NCI-H1436 (cell line): ENCODE data around the gene MAP2.
A peak's percentile ranks its signal among the peaks of the same experiment; 100 is the strongest.

Experiments
- DNase-seq: peaks from one replicate; lab custom pipeline; 2025; lab: John Stamatoyannopoulos, UW

MAP2 gene

DNA sequence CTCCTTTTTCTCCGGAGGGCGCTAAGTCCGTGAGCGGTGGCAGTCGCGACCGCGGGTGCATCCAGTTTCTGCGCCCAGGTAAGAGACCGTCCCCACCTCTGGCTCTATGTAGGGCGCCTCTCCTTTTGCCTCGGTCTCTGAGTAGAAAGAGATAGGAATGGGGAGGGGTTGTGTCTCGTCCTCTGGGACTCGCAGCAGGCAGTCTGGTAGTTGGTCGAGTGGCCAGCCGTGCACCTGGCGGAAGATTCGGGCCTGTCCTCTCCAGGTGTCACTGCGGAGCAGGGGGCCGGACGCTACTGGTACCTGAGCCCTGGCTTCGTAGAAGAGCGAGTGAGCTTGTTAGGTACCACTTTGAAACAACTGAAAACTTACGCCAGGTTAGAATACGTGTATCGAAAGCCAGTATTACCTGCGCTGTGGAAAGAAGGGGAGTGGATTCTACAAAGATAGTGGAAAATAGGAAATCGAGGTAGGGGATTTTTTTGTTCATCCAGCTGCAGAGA, 403 bp downstream of the MAP2 start:
- peak; percentile 54 for DNase-seq

DNA sequence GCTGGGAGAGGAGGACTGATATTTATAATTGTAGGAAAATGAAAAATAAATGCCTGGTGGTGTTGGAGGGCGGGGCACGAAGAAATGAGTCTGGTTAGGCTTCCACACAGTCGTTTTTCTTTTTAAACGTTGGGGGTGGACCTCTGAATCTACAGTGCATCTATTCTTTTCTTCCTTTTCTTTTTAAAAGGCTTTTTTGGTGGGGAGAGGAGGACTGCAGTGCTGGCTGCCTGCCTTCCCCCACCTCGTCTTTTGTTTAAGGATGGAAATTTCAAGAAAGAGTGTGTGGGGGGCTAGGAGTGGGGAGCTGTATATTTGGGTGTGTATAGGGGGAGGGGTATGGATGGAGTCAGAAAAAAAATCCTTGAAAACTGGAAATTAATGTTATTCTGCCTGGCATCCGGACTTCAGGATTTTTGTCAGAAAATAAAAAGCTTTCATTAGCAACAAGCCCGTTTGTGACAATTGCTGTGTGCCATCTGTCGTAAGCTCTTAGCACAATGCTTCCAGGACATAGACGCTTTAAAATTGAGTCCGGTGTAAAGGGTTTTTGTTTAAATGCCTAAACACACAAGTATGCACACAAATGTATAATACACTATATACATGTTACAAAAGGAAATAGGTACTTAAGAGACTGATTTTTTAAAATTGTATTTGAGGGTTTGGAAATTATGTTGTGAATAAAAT, 1.1 kb downstream of the MAP2 start:
- DNase-seq: no peak

DNA sequence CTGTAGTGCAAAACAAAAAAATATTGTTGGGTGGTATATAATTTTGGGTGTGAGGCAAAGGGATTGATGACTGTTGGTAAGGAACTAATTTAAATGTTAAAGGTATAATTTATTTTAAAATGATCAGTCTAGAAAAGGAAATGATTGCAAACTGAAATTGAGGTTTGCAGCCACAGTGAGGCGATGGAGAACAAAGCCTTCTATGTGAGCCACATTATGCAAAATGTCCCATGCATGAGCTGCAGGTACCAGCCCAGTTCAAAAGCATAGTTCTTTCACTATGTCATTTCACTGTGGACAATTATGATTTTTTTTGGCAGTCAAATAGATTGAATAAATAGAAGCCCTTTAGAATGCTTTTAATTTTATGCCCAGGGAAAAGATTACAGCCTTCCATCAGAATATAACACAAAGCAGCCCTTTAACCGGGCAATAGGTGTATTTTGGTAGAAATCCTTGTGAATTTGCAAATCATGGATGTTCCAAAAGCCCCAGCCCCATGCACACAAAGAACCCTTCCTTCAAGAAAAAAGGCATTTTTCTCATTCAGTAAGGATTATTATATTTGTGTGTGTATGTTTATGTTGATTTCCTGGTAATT, 1.7 kb downstream of the MAP2 start:
- DNase-seq: peak; percentile 48

DNA sequence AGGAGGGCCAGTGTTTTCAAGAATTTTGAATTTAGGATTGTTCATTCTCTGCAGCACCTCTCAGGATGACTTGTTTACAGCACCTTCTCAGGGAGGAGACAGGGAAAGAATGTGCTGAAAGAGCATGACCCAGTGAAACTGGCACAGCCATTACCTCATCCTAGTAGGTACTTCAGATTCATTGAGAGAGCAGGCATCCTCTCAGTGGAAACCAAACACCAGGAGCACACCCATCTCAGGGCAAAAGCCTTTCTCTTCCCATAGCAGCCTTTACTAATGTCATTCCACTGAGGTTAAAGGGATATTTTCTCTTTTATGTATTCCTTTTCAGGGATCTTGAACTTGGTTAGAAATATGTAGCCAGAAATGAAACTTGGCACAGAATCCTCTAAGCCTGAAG, 2.6 kb downstream of the MAP2 start:
- peak; percentile 45 for DNase-seq

DNA sequence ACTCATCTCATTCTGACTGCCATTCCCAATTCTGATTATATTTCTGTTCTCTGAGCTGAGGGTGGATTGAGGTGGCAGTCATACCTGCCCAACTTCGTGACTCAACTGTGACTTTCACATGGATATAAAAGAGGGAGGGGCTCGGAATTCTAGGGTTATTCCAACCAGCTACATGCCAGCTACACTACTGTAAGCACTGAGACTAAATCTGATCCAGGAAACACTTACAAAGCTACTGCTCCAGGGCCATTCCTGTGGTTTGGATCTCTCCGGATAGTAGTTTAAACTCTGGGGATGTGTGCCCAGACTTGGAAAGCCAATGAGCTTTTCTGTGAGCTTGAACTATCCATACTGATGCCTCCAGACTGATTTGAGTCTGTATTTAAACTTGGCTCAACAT, 7.9 kb downstream of the MAP2 start:
- DNase-seq: no peak

DNA sequence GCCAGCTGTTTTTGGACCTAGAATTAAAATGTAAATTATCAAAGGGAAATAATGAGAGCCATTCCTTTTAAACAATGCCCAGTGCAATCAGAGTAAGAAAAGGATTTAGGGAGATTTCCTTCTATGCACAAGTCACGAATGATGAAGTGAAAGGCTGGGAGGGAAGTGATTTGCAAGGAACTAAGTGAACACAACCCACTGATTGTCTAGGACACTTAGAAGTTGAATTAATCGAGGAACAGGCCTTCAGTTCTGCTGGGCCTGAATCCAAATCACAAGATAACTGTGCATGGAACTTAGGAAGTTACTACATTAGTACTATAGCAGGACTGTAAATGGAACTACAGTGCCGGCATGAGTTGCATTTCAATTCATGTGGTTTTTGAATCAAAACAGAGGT, 17.7 kb downstream of the MAP2 start:
- no peak for DNase-seq

DNA sequence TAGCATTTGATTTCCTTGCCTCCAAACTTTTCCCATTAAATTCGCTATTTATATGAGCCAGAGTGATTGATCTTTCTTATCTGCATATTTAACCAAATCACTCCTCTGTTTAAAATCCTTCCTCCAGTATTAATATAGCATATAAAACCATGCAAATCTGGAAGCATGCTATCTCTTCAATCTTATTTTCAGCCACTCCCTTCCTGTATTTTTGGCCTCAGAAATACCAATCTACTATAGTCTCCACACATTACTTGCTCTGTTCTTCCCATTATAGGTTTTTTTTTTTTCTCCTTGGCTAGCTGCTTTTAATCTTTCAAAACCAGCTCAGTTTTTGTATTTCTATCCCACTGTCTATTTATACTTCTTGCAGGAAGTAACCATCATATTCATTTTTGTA, 19.1 kb downstream of the MAP2 start:
- DNase-seq: no peak

DNA sequence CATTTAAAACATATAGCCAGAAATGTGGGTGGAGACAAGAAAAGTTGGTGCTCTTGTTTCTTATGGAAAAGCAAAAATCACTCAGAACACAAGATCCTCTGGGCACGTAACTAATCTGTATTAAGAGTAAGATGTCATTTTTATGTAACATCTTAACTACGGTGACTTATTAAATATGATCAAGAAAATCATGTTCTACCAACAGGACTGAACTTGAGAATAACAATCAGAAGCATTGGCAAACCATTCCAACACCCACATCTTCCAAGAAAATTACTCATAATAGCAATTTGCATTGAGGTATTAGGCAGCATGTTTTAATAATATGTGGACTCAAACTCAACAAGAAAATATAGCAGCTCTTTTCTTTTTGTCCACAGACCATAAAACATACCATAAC, 21.6 kb downstream of the MAP2 start:
- DNase-seq: no peak

DNA sequence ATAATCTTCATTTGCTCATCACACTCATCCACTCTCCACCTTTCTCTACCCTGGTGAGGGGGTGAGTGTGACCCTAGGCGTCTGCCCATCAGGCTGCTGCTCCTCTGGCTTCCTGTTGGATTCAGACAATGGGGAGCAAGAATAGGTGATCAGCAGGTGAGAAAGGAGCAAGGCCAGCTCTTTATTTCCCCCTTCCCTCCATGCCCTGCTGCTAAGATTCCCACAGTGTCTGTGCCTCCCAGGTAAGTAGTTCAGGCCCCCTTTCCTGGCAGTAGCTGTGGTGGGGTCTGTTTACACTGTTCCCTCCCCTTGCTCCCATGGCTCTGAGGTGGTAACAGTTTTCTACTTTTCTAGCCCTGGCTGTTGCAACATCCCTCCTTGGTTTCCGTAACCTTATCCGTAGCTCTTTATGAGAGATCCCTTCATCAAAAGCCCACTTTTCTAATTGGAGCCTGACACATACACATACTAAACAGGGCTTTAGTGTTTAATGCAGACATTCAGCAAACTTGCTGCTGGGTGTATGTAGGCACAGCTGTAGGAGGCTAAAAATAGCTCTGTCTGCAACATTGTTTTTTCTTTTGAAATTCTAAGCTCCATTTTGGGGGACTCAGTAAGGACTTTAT, 27.5 kb downstream of the MAP2 start:
- no peak for DNase-seq

DNA sequence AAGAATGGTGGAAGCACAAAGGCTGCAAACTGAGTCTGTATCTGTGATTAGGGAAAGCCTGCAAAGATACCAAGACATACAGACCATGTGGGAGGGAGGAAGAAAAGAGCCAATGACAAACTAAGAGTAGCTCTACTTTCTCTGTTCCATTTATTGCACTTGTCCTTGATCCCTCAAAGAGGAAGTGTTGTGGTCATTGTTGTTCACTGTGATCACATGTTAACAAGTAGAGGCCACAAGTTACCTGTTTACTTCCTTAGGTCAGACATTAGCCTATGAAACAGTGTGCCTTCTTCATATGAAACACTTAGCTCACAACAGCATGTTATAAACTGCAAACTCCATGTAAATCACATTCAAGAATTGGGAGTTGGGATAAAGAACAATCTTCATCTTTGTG, 32.6 kb downstream of the MAP2 start:
- no peak for DNase-seq

DNA sequence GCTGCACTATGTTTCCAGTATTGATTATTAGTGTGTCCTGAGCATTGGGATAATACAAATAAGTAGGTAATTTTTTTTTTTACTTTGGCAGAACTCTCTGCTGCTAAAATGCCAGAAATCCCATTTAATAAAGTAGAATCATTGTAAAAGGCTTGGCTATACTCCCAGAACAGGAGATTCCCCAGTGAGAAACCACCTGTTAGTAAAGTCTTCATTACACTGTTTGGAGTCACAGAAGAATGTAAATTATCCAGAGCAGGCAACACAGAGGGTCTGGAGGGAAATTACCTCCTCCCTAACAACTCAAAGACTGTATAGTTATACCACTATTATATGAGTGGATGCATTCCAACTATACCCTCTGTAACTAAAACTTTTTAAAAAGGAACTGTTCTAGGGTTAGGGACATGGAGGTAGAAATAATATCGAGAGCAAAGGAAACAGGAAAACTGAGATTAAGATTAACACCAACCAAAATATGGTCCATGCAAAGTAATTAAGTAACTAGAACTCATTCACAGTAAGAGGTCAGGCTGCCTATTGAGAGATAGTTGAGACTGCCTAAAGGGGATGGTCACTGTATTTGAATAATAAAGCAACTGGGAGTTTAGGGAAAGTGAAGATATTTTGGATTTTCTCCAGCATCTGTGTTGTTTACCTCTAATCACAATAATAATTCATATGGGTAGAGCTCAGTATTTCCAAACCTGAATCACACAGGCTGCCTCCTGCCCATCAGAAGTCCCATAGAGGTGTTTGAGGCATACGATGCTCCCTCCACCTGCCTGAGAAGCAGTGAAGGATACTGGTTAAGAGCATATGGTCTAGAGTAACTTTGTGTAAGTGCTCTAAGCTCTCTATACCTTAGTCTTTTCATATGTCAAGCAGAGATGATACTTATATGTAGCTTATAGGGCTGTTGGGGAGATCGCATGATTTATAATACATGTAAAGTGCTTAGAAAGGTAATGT, 34.4 kb downstream of the MAP2 start:
- no peak for DNase-seq

DNA sequence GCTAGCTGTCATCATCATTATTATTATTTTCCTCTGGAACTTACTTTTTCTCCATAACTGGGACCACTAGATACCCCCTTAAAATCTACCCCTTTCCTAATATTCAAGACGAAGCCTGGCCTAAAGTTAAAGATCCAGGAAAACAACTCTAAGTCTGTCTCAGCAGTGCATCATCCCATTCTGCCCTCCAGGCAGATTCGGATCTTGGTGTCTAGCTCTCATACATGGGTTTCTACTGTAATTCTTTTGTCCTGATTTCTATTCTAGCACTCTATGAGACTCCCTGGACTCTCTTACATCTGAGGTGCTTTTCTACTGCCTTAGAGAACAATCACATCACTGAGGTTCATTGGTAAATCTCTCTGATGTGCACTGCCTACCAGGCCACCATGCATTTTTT, 35.5 kb downstream of the MAP2 start:
- no peak for DNase-seq

DNA sequence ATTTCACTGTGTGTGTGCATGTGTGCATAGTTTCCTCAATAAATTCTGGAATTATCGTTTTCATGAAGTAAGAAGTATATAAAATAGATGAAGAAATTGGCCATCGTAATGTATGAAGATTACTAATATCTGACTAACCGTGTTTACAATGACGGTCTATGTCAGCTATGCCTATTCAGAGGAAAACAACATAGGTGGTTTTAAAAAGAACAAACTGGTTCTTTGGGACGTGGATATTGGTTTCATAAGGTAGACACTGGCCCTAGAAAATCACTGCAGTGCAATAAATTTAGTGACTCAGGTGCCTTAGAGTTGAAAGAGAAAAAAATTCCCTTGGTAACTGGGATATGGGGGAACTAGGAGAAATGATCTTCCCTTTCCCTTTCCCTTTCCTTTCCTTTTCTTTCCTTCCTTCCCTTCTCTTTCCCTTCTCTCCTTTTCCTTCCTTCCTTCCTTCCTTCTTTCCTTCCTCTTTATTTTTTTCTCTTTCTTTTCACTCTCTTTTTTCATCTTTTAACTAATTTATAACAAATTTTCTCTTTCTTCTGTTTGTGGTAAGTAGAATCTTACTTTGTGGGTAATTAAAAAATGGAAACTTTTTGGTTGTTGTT, 36.4 kb downstream of the MAP2 start:
- no peak for DNase-seq

DNA sequence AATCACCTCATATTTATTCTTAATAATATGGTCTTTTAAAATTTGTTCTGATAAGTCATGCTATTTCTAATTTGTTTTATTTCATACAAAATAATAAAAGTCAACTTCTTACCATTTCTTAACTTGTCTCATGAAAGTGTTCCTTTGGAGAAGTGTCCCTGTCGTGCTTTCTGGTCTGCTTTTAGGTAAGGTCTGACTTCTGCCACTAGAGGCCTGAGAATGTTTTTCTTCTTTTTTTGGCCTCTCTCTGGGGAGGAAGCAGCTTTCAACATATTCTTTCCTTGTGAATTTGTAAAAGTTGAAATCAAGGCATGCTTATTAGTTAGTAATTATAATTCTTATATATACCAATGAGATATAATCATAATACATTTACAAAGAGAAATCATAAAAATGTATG, 39.4 kb downstream of the MAP2 start:
- DNase-seq: no peak

DNA sequence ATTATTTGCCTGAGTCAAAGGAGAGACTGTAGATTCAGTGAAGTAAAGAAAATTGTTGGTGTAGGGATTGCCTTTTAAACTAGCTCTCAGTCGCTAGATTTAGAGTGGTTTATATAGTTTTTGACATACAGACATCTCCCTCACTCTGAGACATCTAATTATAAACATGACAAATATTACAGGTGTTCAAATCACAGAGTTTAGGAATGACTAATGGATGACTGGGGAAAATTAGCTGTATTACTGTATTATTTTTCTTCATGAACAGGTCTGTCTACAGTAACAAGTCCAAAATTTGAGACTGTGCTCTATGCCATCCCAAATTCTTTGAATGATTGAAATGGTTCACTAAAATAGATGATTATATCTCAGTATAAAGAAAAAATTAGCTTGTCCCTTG, 40.0 kb downstream of the MAP2 start:
- no peak for DNase-seq

DNA sequence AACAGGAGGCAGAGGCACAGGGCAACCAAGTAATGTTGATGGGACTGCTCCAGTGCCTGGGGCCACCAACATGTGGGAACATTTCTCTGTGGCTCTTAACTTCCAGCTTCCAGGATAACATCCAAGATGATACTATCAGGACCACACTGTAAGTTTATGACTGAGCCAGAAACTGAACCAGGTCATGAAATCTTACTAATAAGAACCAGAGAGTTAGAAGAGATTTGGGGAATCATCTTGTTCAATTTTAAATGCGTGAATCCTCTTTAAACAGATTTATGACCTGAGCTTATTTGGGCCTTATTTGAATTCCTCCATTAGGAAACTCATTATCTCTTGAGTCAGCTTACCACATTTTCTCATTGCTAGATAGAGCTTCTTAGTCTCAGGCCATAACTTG, 45.0 kb downstream of the MAP2 start:
- no peak for DNase-seq

DNA sequence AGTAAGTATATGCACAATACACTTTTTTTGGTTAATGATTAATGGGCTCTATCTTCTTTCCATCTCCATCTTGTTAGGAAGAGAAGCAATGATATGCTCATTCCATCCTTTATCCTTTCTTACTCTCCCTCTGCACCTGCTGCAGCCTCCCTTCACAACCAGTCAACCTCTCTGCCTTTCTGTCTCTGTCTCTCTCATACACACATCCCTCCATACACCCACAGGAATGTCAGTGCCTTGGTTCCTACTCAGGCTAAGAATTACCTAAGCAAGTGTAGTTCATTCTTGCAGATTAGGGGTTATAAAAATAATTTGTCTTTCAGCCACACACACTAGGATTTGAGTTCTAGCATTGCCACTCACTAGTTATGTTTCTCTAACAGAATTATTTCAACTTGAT, 45.6 kb downstream of the MAP2 start:
- no peak for DNase-seq

DNA sequence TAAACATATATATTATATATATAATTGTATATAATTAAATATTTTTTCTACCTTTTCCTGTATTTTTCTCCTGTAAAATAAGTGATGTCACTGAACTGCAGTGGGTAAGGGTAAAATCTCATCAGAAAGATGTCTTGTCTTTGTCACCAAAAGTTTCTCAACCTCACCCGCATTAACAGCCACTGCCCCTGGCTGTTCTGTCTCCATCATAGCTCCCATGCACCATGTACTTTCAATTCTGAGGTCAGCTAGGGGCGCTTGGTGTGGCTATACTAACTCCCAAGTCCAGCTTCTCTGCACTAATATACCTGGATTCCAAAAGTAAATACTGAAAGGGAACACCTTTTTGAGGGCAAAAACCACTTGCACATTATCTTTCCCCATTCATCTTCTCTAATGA, 46.6 kb downstream of the MAP2 start:
- DNase-seq: no peak

DNA sequence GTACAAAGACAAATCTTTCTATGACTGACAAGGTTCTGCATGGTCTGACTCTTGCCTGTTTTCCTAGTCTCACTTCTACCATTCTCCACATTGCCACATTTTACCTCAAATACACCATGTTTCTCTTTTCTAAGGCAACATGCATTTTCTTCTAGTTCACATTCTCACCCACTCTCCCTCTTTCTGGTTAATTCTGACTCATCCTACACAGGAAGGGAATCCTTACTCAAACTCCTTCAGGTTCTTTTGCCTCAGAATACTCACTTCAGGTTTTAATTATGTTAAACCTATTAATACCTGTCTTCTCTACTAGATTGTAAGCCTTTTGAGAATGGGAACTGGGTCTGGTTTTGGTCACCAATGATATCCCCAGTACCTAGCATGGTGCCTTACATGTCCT, 47.2 kb downstream of the MAP2 start:
- DNase-seq: no peak

DNA sequence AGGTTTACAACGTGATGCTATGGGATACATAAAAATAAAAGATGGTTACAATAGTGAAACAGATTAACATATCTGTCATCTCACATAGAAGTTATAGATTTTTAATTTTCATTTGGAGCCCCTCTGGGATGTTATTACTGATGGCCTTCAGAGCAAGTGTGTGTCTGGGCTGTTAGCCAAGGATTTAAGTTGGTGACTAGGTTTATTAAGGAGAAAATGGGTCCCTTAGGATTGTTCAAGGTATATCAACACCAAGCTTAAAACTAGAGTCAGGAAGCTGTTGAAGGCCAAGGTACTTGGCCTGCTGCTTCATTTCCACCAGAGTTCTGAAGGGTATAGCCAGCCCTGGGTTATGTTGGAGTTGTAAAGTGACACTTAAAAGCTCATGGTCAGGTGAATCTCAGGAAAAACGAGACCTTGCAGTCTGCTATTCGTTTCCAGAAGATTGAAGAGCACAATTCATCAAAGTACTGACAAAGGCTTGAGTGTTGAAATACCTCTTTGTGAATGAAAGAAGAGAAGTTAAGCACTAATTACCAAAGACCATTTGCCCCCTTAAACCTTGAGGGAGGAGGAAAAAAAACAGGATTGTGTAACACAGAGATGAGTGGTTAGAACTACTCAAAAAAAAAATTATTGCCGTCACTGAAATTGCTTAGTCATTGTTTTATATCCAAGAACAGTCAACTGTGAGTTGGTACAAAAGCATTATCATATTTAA, 48.4 kb downstream of the MAP2 start:
- peak; percentile 64 for DNase-seq

DNA sequence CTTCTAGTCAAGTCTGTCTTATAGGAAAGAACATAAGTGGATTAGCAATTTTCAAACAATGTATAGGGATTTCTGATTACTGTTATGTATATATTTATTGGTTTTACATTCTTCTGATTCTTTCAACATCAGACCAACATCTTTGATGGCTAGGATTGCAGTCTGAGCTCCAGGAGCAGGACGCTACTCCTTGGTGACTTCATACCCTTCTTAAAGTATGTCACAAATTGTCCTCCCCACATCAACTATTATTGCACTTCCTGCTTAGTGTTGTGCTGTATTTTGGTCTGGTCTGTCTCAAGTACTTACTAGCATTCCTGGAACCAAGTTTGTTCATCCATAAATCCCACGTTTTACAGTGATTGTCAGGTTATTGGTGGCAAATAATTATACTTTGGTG, 49.0 kb downstream of the MAP2 start:
- DNase-seq: no peak
